WTC11 (cell line): ENCODE data around the gene SLC9A6. TPM values are rescaled to one million over a fixed set of nuclear protein-coding genes. Genes with fewer than 3 reads are reported as not detected.

Experiments used
- ATAC-seq: fragments of 200-7000 bp; cut with Tn5 transposase; 2 replicates; pipeline ENCODE4 v1.10.0; 2021; ENCODE audit warnings: mild to moderate bottlenecking, moderate library complexity
- CTCF ChIA-PET: fragments of 300-600 bp; sonication (Branson Sonifier 250); formaldehyde crosslinking; loops from one replicate; lab custom pipeline; 2021; ENCODE audit warnings: antibody characterized with exemption; lab: Charles Lee
- POLR2A ChIA-PET: fragments of 350-600 bp; sonication (Branson Sonifier 250); formaldehyde crosslinking; loops from one replicate; lab custom pipeline; 2021; ENCODE audit warnings: antibody characterized with exemption; lab: Charles Lee
- DNase-seq: peaks from one replicate; pipeline ENCODE4 v3.0.0; 2021; ENCODE audit warnings: low spot score
- H3K27ac Mint-ChIP-seq: 2 replicates; pipeline ENCODE4 v1.8.0; 2021; ENCODE audit warnings: mixed read lengths
- H3K27me3 Mint-ChIP-seq: 2 replicates; pipeline ENCODE4 v1.8.0; 2021; ENCODE audit warnings: low read depth, mild to moderate bottlenecking, moderate library complexity, mixed read lengths
- H3K36me3 Mint-ChIP-seq: 2 replicates; pipeline ENCODE4 v1.8.0; 2021; ENCODE audit warnings: mixed read lengths
- H3K4me1 Mint-ChIP-seq: 2 replicates; pipeline ENCODE4 v1.8.0; 2022; ENCODE audit warnings: mixed read lengths
- H3K4me3 Mint-ChIP-seq: 2 replicates; pipeline ENCODE4 v1.8.0; 2021; ENCODE audit warnings: mild to moderate bottlenecking, moderate library complexity, mixed read lengths
- H3K9me3 Mint-ChIP-seq: 2 replicates; pipeline ENCODE4 v1.8.0; 2021; ENCODE audit warnings: mixed read lengths
- AFF4 ChIP-seq: sonication (generic); formaldehyde crosslinking; IDR thresholded peaks from 2 replicates; pipeline ENCODE4 v1.8.1; 2023; ENCODE audit warnings: mild to moderate bottlenecking, missing genetic modification reagents, borderline replicate concordance
- ARID4B ChIP-seq: sonication (generic); formaldehyde crosslinking; IDR thresholded peaks from 2 replicates; pipeline ENCODE4 v1.8.0; 2023; ENCODE audit warnings: missing genetic modification reagents, mild to moderate bottlenecking, borderline replicate concordance
- ATF3 ChIP-seq: sonication (generic); formaldehyde crosslinking; conservative IDR thresholded peaks from 2 replicates; pipeline ENCODE4 v1.8.1; 2022; ENCODE audit warnings: mild to moderate bottlenecking, missing genetic modification reagents
- CBFB ChIP-seq: sonication (generic); formaldehyde crosslinking; IDR thresholded peaks from 2 replicates; pipeline ENCODE4 v1.8.1; 2022; ENCODE audit warnings: mild to moderate bottlenecking, low read depth, missing genetic modification reagents
- CREM ChIP-seq: sonication (generic); formaldehyde crosslinking; IDR thresholded peaks from 2 replicates; pipeline ENCODE4 v1.8.1; 2022; ENCODE audit warnings: mild to moderate bottlenecking, missing genetic modification reagents, moderate library complexity
- E2F5 ChIP-seq: sonication (generic); formaldehyde crosslinking; IDR thresholded peaks from 2 replicates; pipeline ENCODE4 v1.8.1; 2022; ENCODE audit warnings: mild to moderate bottlenecking, moderate library complexity, missing genetic modification reagents
- ESRRA ChIP-seq: sonication (generic); formaldehyde crosslinking; IDR thresholded peaks from 2 replicates; pipeline ENCODE4 v1.8.1; 2022; ENCODE audit warnings: mild to moderate bottlenecking, missing genetic modification reagents, borderline replicate concordance
- ETV6 ChIP-seq: sonication (generic); formaldehyde crosslinking; IDR thresholded peaks from 2 replicates; pipeline ENCODE4 v1.8.1; 2022; ENCODE audit warnings: mild to moderate bottlenecking, missing genetic modification reagents
- GABPB1 ChIP-seq: sonication (generic); formaldehyde crosslinking; IDR thresholded peaks from 2 replicates; pipeline ENCODE4 v1.8.1; 2023; ENCODE audit warnings: mild to moderate bottlenecking, missing genetic modification reagents
- GRHL2 ChIP-seq: fragments of 250-450 bp; sonication (Bioruptor Pico); IDR thresholded peaks from 2 replicates; pipeline ENCODE4 v1.8.0; 2022; ENCODE audit warnings: mild to moderate bottlenecking, moderate library complexity; ENCODE audit not compliant: insufficient replicate concordance, severe bottlenecking
- OVOL2 ChIP-seq: fragments of 250-450 bp; sonication (Bioruptor Pico); IDR thresholded peaks from 2 replicates; pipeline ENCODE4 v1.9.0; 2021; ENCODE audit warnings: mild to moderate bottlenecking, borderline replicate concordance
- PRDM15 ChIP-seq: sonication (generic); formaldehyde crosslinking; IDR thresholded peaks from 2 replicates; pipeline ENCODE4 v1.8.0; 2022; ENCODE audit warnings: missing genetic modification reagents
- SP1 ChIP-seq: sonication (generic); formaldehyde crosslinking; conservative IDR thresholded peaks from 2 replicates; pipeline ENCODE4 v1.8.1; 2022; ENCODE audit warnings: missing genetic modification reagents
- USF2 ChIP-seq: sonication (generic); formaldehyde crosslinking; IDR thresholded peaks from 2 replicates; pipeline ENCODE4 v1.8.1; 2023; ENCODE audit warnings: mild to moderate bottlenecking, missing genetic modification reagents, moderate library complexity
- ZNF121 ChIP-seq: sonication (generic); formaldehyde crosslinking; IDR thresholded peaks from 2 replicates; pipeline ENCODE4 v1.8.0; 2023; ENCODE audit warnings: missing genetic modification reagents
- ZNF232 ChIP-seq: sonication (generic); formaldehyde crosslinking; IDR thresholded peaks from 2 replicates; pipeline ENCODE4 v1.8.0; 2022; ENCODE audit warnings: mild to moderate bottlenecking, missing genetic modification reagents
- ZNF671 ChIP-seq: fragments of 250-450 bp; sonication (Bioruptor Pico); IDR thresholded peaks from 2 replicates; pipeline ENCODE4 v1.8.0; 2021; ENCODE audit warnings: mild to moderate bottlenecking
- total RNA-seq: library from RNA; stranded (reverse); gene quantifications from 3 replicates; pipeline ENCODE4 v1.2.3, GENCODE V29; 2021

The SLC9A6 gene
- total RNA-seq, 1 experiment from 2014 or later, result 9.6 TPM

- TF ChIP-seq ETV6 (CRISPR knock-in tag) (no peak), ESRRA (no peak), GABPB1 (CRISPR knock-in tag) (no peak), PRDM15 (CRISPR knock-in tag) (no peak), CBFB (CRISPR knock-in tag) (no peak), ARID4B (CRISPR knock-in tag) (no peak), ZNF121 (CRISPR knock-in tag) (no peak), AFF4 (CRISPR knock-in tag) (no peak), USF2 (no peak), E2F5 (CRISPR knock-in tag) (no peak)
Measured at GRCh38 chrX:136059350-136059749, 74.1 kb downstream of the SLC9A6 start (continued).

GRCh38 chrX:136061286-136061685 is 76.1 kb downstream of the SLC9A6 start:
- H3K36me3 Mint-ChIP-seq, result no peaks in the 10 kb centered on the region
- POLR2A ChIA-PET, result no interaction called here
- DNase-seq (no peak), ATAC-seq (no peak)
- H3K4me3 Mint-ChIP-seq, result no peak overlapping the region
- H3K27me3 Mint-ChIP-seq, result no peaks in the 10 kb centered on the region
- CTCF ChIA-PET, result interaction anchor here (1.6 kb wide), 1 partner anchor 33 kb away, joined by 4 read pairs; no protein-coding TSS in a partner anchor
- no peaks in the 10 kb centered on the region for H3K9me3 Mint-ChIP-seq
- H3K4me1 Mint-ChIP-seq, result no peaks in the 10 kb centered on the region
- no peak for TF ChIP-seq ZNF671 (CRISPR knock-in tag)
- TF ChIP-seq GRHL2 (CRISPR knock-in tag), result no peak
- no peak for TF ChIP-seq CREM (CRISPR knock-in tag)
- TF ChIP-seq ATF3, result no peak
- TF ChIP-seq ZNF232 (CRISPR knock-in tag), result no peak
- no peak for TF ChIP-seq OVOL2 (CRISPR knock-in tag)
- no peak for TF ChIP-seq SP1
- no peak overlapping the region for H3K27ac Mint-ChIP-seq
